ENCODE data around the gene FRY.

Gene FRY

GRCh38 chr13:32170841-32171240 is 139.3 kb downstream of the FRY start:
- Histone ChIP-seq H3K4me3 (ENCODE audit: low read depth, low read length) (no peak overlapping the region), H3K27ac (no peak overlapping the region), H3K36me3 (replicated peaks) (no peaks in the 10 kb centered on the region), H3K27me3 (replicated peaks) (no peaks in the 10 kb centered on the region)
- TF ChIP-seq CTCF (IDR thresholded peaks at IDR 0.05; ENCODE audit: low read depth, low read length, missing control alignments) = no peak
- no peak for DNase-seq
- in situ Hi-C loops (cut with HindIII; ENCODE audit: low pct_ligation_motif_present, low sequenced_read_pairs) = no loop called here

DNA sequence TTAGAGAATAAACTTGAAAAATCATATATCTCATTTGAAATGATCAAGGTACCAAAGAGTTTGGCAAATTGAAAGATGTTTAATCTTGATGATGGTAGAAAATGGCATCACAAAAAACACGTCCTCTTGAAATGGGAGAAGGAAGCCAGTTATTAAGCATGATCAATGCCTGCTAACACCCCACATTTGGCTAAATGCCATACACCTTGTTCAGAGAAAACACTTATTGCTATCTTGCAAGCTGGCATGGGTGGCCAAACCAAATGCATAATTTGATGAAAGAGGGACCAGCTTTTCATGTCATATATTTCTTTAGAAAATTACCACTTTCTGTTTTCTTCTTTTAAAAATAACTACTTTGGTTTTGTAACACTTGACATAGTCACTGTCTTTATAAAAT is 142.3 kb downstream of the FRY start:
- no peak for TF ChIP-seq CTCF (IDR thresholded peaks at IDR 0.05; ENCODE audit: low read depth, low read length, missing control alignments)
- Histone ChIP-seq H3K27me3 (replicated peaks) (no peaks in the 10 kb centered on the region), H3K27ac (no peak overlapping the region), H3K36me3 (replicated peaks) (no peaks in the 10 kb centered on the region), H3K4me3 (ENCODE audit: low read depth, low read length) (no peak overlapping the region)
- in situ Hi-C loops (cut with HindIII; ENCODE audit: low pct_ligation_motif_present, low sequenced_read_pairs) = no loop called here
- DNase-seq = no peak

DNA sequence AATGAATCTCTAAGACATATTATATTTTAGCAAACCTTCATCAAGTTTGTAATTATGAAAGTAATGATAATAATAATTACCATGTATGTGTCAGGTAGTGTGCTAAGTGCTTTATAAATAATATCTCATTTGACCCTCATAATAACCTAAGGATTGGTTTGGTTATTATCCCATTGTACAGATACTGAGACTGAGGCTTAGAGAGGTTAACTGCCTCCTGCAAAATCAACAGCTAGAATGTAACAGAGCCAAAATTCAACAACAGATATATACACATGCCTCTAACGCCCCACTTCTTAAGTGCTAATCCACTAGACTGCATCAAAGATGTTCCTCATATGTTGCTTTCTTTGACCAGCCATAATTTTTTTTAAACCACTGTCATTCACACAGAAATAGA is 142.8 kb downstream of the FRY start:
- no peak for DNase-seq
- in situ Hi-C loops (cut with HindIII; ENCODE audit: low pct_ligation_motif_present, low sequenced_read_pairs) = no loop called here
- TF ChIP-seq CTCF (IDR thresholded peaks at IDR 0.05; ENCODE audit: low read depth, low read length, missing control alignments) = no peak
- H3K4me3 ChIP-seq (ENCODE audit: low read depth, low read length) = no peak overlapping the region
- no peaks in the 10 kb centered on the region for H3K27me3 ChIP-seq (replicated peaks)
- H3K27ac ChIP-seq = no peak overlapping the region
- no peaks in the 10 kb centered on the region for H3K36me3 ChIP-seq (replicated peaks)

DNA sequence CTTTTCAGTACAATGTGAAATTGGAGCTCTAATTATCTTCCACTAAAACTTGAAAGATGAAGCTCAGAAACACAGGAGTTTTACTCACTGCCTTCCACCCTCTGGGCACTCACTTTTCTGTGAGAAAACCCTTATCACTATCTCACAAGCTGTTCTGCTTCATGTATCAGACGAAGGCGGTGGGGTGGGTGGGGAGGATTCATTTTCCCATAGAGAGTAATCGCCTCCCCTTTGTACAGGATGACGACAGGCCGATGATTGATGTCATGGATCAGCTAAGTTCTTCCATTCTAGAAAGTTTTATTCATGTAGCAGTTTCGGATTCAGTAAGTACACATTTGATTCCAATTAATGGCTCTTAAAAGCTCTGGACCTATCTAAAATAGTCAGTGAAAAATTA is 143.7 kb downstream of the FRY start:
- Histone ChIP-seq H3K36me3 (replicated peaks) (no peaks in the 10 kb centered on the region), H3K27ac (no peak overlapping the region), H3K27me3 (replicated peaks) (no peaks in the 10 kb centered on the region), H3K4me3 (ENCODE audit: low read depth, low read length) (no peak overlapping the region)
- no peak for DNase-seq
- no peak for TF ChIP-seq CTCF (IDR thresholded peaks at IDR 0.05; ENCODE audit: low read depth, low read length, missing control alignments)
- in situ Hi-C loops (cut with HindIII; ENCODE audit: low pct_ligation_motif_present, low sequenced_read_pairs) = no loop called here

- in situ Hi-C loops (cut with HindIII; ENCODE audit: low pct_ligation_motif_present, low sequenced_read_pairs) = no loop called here
- Histone ChIP-seq H3K36me3 (replicated peaks) (no peaks in the 10 kb centered on the region), H3K4me3 (ENCODE audit: low read depth, low read length) (no peak overlapping the region), H3K27ac (no peak overlapping the region), H3K27me3 (replicated peaks) (no peaks in the 10 kb centered on the region)
- DNase-seq = no peak
- no peak for TF ChIP-seq CTCF (IDR thresholded peaks at IDR 0.05; ENCODE audit: low read depth, low read length, missing control alignments)
Observed at GRCh38 chr13:32175943-32176342, 144.4 kb downstream of the FRY start.

- H3K36me3 ChIP-seq (replicated peaks) = no peaks in the 10 kb centered on the region
- H3K4me3 ChIP-seq (ENCODE audit: low read depth, low read length) = no peak overlapping the region
- DNase-seq = no peak
- H3K27ac ChIP-seq = no peak overlapping the region
- in situ Hi-C loops (cut with HindIII; ENCODE audit: low pct_ligation_motif_present, low sequenced_read_pairs) = no loop called here
- no peaks in the 10 kb centered on the region for H3K27me3 ChIP-seq (replicated peaks)
- no peak for TF ChIP-seq CTCF (IDR thresholded peaks at IDR 0.05; ENCODE audit: low read depth, low read length, missing control alignments)
Observed at GRCh38 chr13:32176696-32177095, 145.1 kb downstream of the FRY start.
